ENCODE measurements around the gene TBC1D22B. TPM values are rescaled to one million over a fixed set of nuclear protein-coding genes. Genes with fewer than 3 reads are reported as not detected.

TBC1D22B gene
- total RNA-seq, 1 donor from 2014 or later = 16.5 TPM

DNA sequence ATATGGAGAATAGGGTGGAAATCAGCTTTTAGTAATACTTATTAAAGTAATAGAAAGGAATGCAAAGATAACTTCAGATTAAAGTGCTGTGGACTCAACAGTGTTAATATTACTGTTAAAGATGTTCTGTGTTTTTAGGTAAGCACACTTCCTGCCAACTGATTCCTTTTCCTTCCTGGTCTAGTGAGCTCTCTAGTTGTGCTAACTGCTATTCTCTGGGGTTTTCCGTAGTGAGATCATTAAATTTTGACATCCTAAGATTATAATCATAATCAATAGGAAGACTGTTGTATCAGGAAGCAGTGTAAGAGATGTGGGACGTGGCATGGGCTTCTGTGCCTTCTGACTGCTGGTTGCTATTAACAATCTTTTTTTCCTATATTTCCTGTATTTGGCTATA lies 1.6 kb downstream of the TBC1D22B start:
- Mint-ChIP-seq H3K4me3 (peak overlapping the region; percentile 46), H3K9me3 (no peaks in the 10 kb centered on the region), H3K27ac (no peak overlapping the region), H3K36me3 (no peaks in the 10 kb centered on the region), H3K4me1 (peaks cover 14% of the 10 kb centered on the region), H3K27me3 (ENCODE audit: insufficient read depth, low read depth) (peaks cover 10% of the 10 kb centered on the region)
- Histone ChIP-seq H4K20me1 (ENCODE audit: low read depth) (peaks cover 14% of the 10 kb centered on the region), H3K27me3 (peaks cover 4% of the 10 kb centered on the region), H2AFZ (replicated peaks) (no peak overlapping the region), H3K4me1 (no peaks in the 10 kb centered on the region), H3K27ac (no peak overlapping the region), H3F3A (ENCODE audit: low read depth) (peaks cover 10% of the 10 kb centered on the region), H3K4me3 (no peak overlapping the region), H3K4me2 (peak overlapping the region; percentile 88), H3K9me3 (ENCODE audit: low read depth) (no peaks in the 10 kb centered on the region), H3K9ac (no peak overlapping the region), H3K79me2 (ENCODE audit: low read depth) (peaks cover 58% of the 10 kb centered on the region), H3K36me3 (no peaks in the 10 kb centered on the region)
- TF ChIP-seq EZH2phosphoT487 (IDR thresholded peaks at IDR 0.05) (no peak), EZH2 (IDR thresholded peaks at IDR 0.05) (no peak)
- TF ChIP-seq, protein P1, sequence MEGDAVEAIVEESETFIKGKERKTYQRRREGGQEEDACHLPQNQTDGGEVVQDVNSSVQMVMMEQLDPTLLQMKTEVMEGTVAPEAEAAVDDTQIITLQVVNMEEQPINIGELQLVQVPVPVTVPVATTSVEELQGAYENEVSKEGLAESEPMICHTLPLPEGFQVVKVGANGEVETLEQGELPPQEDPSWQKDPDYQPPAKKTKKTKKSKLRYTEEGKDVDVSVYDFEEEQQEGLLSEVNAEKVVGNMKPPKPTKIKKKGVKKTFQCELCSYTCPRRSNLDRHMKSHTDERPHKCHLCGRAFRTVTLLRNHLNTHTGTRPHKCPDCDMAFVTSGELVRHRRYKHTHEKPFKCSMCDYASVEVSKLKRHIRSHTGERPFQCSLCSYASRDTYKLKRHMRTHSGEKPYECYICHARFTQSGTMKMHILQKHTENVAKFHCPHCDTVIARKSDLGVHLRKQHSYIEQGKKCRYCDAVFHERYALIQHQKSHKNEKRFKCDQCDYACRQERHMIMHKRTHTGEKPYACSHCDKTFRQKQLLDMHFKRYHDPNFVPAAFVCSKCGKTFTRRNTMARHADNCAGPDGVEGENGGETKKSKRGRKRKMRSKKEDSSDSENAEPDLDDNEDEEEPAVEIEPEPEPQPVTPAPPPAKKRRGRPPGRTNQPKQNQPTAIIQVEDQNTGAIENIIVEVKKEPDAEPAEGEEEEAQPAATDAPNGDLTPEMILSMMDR (IDR thresholded peaks at IDR 0.05) = no peak
- no peak for DNase-seq (ENCODE audit: low spot score)

DNA sequence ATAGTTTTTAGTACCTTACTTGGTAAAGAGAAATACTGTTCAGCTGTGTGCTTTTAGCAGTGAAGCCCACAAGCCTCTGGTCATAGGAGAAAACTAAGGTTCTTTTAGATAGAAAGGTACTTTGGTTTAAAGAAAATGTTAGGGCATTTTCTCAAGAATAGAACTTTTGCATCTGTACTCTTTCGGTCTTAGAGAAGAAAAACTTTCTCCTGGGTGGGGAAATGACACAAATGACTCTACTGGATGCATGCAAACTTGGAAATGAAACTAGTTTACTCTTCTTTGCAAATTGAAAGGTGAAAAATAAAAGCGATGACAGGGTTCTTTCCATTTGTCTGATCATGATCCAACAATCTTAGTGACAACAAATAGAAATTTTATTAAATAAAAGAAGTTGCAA lies 2.5 kb downstream of the TBC1D22B start:
- H3K4me3 ChIP-seq = no peak overlapping the region
- no peak overlapping the region for H3K4me2 ChIP-seq
- no peaks in the 10 kb centered on the region for H3K9me3 ChIP-seq (ENCODE audit: low read depth)
- no peak overlapping the region for H2AFZ ChIP-seq (replicated peaks)
- H3K27me3 ChIP-seq = peaks cover 4% of the 10 kb centered on the region
- TF ChIP-seq, protein P1 (IDR thresholded peaks at IDR 0.05) = no peak
- no peak for TF ChIP-seq EZH2 (IDR thresholded peaks at IDR 0.05)
- TF ChIP-seq EZH2phosphoT487 (IDR thresholded peaks at IDR 0.05) = no peak
- peaks cover 14% of the 10 kb centered on the region for H3K4me1 Mint-ChIP-seq
- no peaks in the 10 kb centered on the region for H3K36me3 ChIP-seq
- peaks cover 19% of the 10 kb centered on the region for H4K20me1 ChIP-seq (ENCODE audit: low read depth)
- H3K79me2 ChIP-seq (ENCODE audit: low read depth) = peaks cover 67% of the 10 kb centered on the region
- H3K27ac Mint-ChIP-seq = no peak overlapping the region
- H3K27me3 Mint-ChIP-seq (ENCODE audit: insufficient read depth, low read depth) = peaks cover 10% of the 10 kb centered on the region
- H3K36me3 Mint-ChIP-seq = no peaks in the 10 kb centered on the region
- H3K9ac ChIP-seq = no peak overlapping the region
- no peak for DNase-seq (ENCODE audit: low spot score)
- H3K9me3 Mint-ChIP-seq = no peaks in the 10 kb centered on the region
- no peak overlapping the region for H3K27ac ChIP-seq
- no peaks in the 10 kb centered on the region for H3K4me1 ChIP-seq
- no peak overlapping the region for H3K4me3 Mint-ChIP-seq
- peaks cover 10% of the 10 kb centered on the region for H3F3A ChIP-seq (ENCODE audit: low read depth)

DNA sequence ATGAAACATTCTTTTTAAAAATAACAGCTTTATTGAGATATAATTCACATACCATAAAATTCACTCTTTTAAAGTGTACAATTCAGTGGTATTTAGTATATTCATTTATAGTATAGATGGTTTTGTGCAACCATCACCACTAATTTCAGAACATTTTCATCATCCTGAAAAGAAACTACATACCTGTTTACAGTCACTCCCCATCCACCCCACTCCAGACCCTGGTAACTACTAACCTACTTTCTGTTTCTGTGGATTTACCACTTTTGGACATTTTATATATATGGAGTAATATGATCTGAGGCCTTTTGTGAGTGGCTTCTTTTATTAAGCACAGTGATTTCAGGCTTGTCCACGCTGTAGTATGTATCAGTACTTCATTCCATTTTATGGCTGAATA lies 2.9 kb downstream of the TBC1D22B start:
- peaks cover 10% of the 10 kb centered on the region for H3F3A ChIP-seq (ENCODE audit: low read depth)
- Mint-ChIP-seq H3K27me3 (ENCODE audit: insufficient read depth, low read depth) (peaks cover 10% of the 10 kb centered on the region), H3K9me3 (no peaks in the 10 kb centered on the region), H3K4me1 (peaks cover 14% of the 10 kb centered on the region), H3K4me3 (no peak overlapping the region), H3K27ac (no peak overlapping the region), H3K36me3 (no peaks in the 10 kb centered on the region)
- peaks cover 71% of the 10 kb centered on the region for H3K79me2 ChIP-seq (ENCODE audit: low read depth)
- no peak for TF ChIP-seq EZH2phosphoT487 (IDR thresholded peaks at IDR 0.05)
- TF ChIP-seq, protein P1 (IDR thresholded peaks at IDR 0.05) = no peak
- TF ChIP-seq EZH2 (IDR thresholded peaks at IDR 0.05) = no peak
- H3K9ac ChIP-seq = no peak overlapping the region
- H2AFZ ChIP-seq (replicated peaks) = no peak overlapping the region
- H3K36me3 ChIP-seq = no peaks in the 10 kb centered on the region
- no peaks in the 10 kb centered on the region for H3K9me3 ChIP-seq (ENCODE audit: low read depth)
- peaks cover 23% of the 10 kb centered on the region for H4K20me1 ChIP-seq (ENCODE audit: low read depth)
- H3K4me2 ChIP-seq = no peak overlapping the region
- DNase-seq (ENCODE audit: low spot score) = no peak
- H3K4me3 ChIP-seq = no peak overlapping the region
- H3K27me3 ChIP-seq = peaks cover 4% of the 10 kb centered on the region
- no peak overlapping the region for H3K27ac ChIP-seq
- no peaks in the 10 kb centered on the region for H3K4me1 ChIP-seq
